IMR-90 (cell line): ENCODE results near the gene PLXNA1. TPM values are rescaled to one million over a fixed set of nuclear protein-coding genes. Genes with fewer than 3 reads are reported as not detected.

Experiments used
- ATAC-seq: fragments of 200-7000 bp; cut with Tn5 transposase; 2 replicates; pipeline ENCODE4 v1.9.1; 2020; ENCODE audit warnings: low read depth, mild to moderate bottlenecking, moderate library complexity
- BruUV-seq: library from RNA; stranded (reverse); fragments of 400-500 nt; replicated peaks from 2 replicates; lab custom pipeline; 2021; lab: Mats Ljungman, UMichigan
- CTCF ChIA-PET: fragments of 300-600 bp; formaldehyde crosslinking; extraction: SDS; loops from one replicate; lab custom pipeline; 2021; ENCODE audit warnings: antibody characterized with exemption; lab: Yijun Ruan, JAX
- POLR2A ChIA-PET: fragments of 300-600 bp; sonication (Branson Sonifier 250); formaldehyde crosslinking; loops from one replicate; lab custom pipeline; 2022; ENCODE audit warnings: antibody characterized with exemption; ENCODE audit not compliant: unreplicated experiment; lab: Charles Lee
- DNase-seq: peaks from one replicate; pipeline ENCODE4 v3.0.0; 2013
- H2AFZ ChIP-seq: replicated peaks from 2 replicates; pipeline ENCODE3; 2013; ENCODE audit warnings: low read length, mild to moderate bottlenecking; ENCODE audit not compliant: poor library complexity
- H2AK5ac ChIP-seq: 2 replicates; pipeline ENCODE4 v1.6.1; 2013; ENCODE audit warnings: low read depth, low read length, inconsistent platforms
- H2AK9ac ChIP-seq: replicated peaks from 2 replicates; pipeline ENCODE3; 2013; ENCODE audit warnings: mild to moderate bottlenecking, low read depth, low read length, moderate library complexity; ENCODE audit not compliant: poor library complexity
- H2BK120ac ChIP-seq: 2 replicates; pipeline ENCODE4 v1.6.1; 2013; ENCODE audit warnings: low read depth, low read length, inconsistent platforms
- H2BK15ac ChIP-seq: 3 replicates; pipeline ENCODE4 v1.6.1; 2013; ENCODE audit warnings: low read depth, low read length, inconsistent platforms
- H2BK20ac ChIP-seq: 2 replicates; pipeline ENCODE4 v1.6.1; 2013; ENCODE audit warnings: low read depth, mild to moderate bottlenecking, inconsistent platforms, low read length, moderate library complexity
- H2BK5ac ChIP-seq: 2 replicates; pipeline ENCODE4 v1.6.1; 2013; ENCODE audit warnings: mild to moderate bottlenecking, low read depth, low read length, inconsistent platforms; ENCODE audit not compliant: poor library complexity, severe bottlenecking
- H3K14ac ChIP-seq: replicated peaks from 2 replicates; pipeline ENCODE4 v1.6.1; 2013; ENCODE audit warnings: low read depth, low read length, inconsistent platforms
- H3K18ac ChIP-seq: 2 replicates; pipeline ENCODE4 v1.6.1; 2013; ENCODE audit warnings: low read depth, low read length, control low read depth
- H3K23ac ChIP-seq: 2 replicates; pipeline ENCODE4 v1.6.1; 2013; ENCODE audit warnings: low read depth, low read length, inconsistent platforms
- H3K27ac ChIP-seq: 2 replicates; pipeline ENCODE4 v1.5.1; 2013; ENCODE audit warnings: mild to moderate bottlenecking, control low read depth, low read length; ENCODE audit not compliant: insufficient read depth
- H3K27me3 ChIP-seq: 2 replicates; pipeline ENCODE4 v1.6.1; 2013; ENCODE audit warnings: low read length; ENCODE audit not compliant: control insufficient read depth, insufficient read depth
- H3K36me3 ChIP-seq: 2 replicates; pipeline ENCODE4 v1.6.1; 2013; ENCODE audit warnings: low read length, mixed read lengths; ENCODE audit not compliant: control insufficient read depth, insufficient read depth
- H3K4ac ChIP-seq: 2 replicates; pipeline ENCODE4 v1.6.1; 2013; ENCODE audit warnings: low read depth, low read length, inconsistent platforms
- H3K4me1 ChIP-seq: 2 replicates; pipeline ENCODE4 v1.6.1; 2013; ENCODE audit warnings: low read length, mixed read lengths; ENCODE audit not compliant: control insufficient read depth, insufficient read depth
- H3K4me2 ChIP-seq: 2 replicates; pipeline ENCODE4 v1.6.1; 2013; ENCODE audit warnings: low read depth, mild to moderate bottlenecking, control low read depth, low read length, moderate library complexity
- H3K4me3 ChIP-seq: 2 replicates; pipeline ENCODE4 v1.5.1; 2013; ENCODE audit warnings: low read depth, mild to moderate bottlenecking, control low read depth, low read length, moderate library complexity; ENCODE audit not compliant: insufficient read depth
- H3K56ac ChIP-seq: 2 replicates; pipeline ENCODE4 v1.6.1; 2013; ENCODE audit warnings: low read length, inconsistent platforms; ENCODE audit not compliant: insufficient read depth; ENCODE audit errors: extremely low read depth
- H3K79me1 ChIP-seq, 2 experiments: 2 replicates each; pipeline ENCODE4 v1.6.1; 2013; ENCODE audit warnings: low read length in 2 of 2, inconsistent platforms in 1 of 2, low read depth in 1 of 2
- H3K9ac ChIP-seq: 2 replicates; pipeline ENCODE4 v1.6.1; 2013; ENCODE audit warnings: low read depth, low read length, control low read depth
- H3K9me1 ChIP-seq: 2 replicates; pipeline ENCODE4 v1.6.1; 2013; ENCODE audit warnings: low read length, inconsistent platforms; ENCODE audit not compliant: insufficient read depth
- H3K9me3 ChIP-seq: 2 replicates; pipeline ENCODE4 v1.6.1; 2013; ENCODE audit warnings: low read length; ENCODE audit not compliant: control insufficient read depth, insufficient read depth
- H4K20me1 ChIP-seq: 2 replicates; pipeline ENCODE4 v1.6.1; 2013; ENCODE audit warnings: low read length, inconsistent platforms; ENCODE audit not compliant: insufficient read depth
- H4K5ac ChIP-seq: 2 replicates; pipeline ENCODE4 v1.6.1; 2013; ENCODE audit warnings: mild to moderate bottlenecking, low read depth, low read length, control low read depth
- H4K8ac ChIP-seq, 2 experiments: 2 replicates each; pipeline ENCODE4 v1.6.1; 2013; ENCODE audit warnings: low read depth in 2 of 2, low read length in 2 of 2, control low read depth in 1 of 2, inconsistent platforms in 1 of 2
- H4K91ac ChIP-seq: 2 replicates; pipeline ENCODE4 v1.6.1; 2013; ENCODE audit warnings: low read depth, low read length, inconsistent platforms; ENCODE audit not compliant: insufficient read depth
- CEBPB ChIP-seq: IDR thresholded peaks from 2 replicates; pipeline ENCODE4 v1.6.1; 2012; ENCODE audit warnings: low read depth, low read length, improper control_type of control experiment
- MAFK ChIP-seq: IDR thresholded peaks from 2 replicates; pipeline ENCODE4 v1.6.1; 2012; ENCODE audit warnings: low read depth, low read length, improper control_type of control experiment
- MAZ ChIP-seq: IDR thresholded peaks from 2 replicates; pipeline ENCODE4 v1.6.1; 2012; ENCODE audit warnings: low read depth, mild to moderate bottlenecking, low read length, improper control_type of control experiment, moderate library complexity, borderline replicate concordance
- RAD21 ChIP-seq: IDR thresholded peaks from 2 replicates; pipeline ENCODE4 v1.6.1; 2012; ENCODE audit warnings: low read length, improper control_type of control experiment
- RCOR1 ChIP-seq: IDR thresholded peaks from 2 replicates; pipeline ENCODE4 v1.6.1; 2012; ENCODE audit warnings: mild to moderate bottlenecking, low read length, improper control_type of control experiment; ENCODE audit not compliant: insufficient replicate concordance
- SMC3 ChIP-seq: fragments of 150-350 bp; IDR thresholded peaks from 2 replicates; pipeline ENCODE4 v1.6.1; 2016; ENCODE audit warnings: low read depth, mild to moderate bottlenecking, antibody characterized with exemption, low read length, moderate library complexity
- USF2 ChIP-seq: fragments of 150-350 bp; IDR thresholded peaks from 2 replicates; pipeline ENCODE4 v1.6.1; 2017; ENCODE audit warnings: mild to moderate bottlenecking, antibody characterized with exemption, low read length, low read depth
- WGBS, 2 experiments: methylation state at CpG; one replicate each; pipeline versions ENCODE4 v1.1.5 to v1.1.7; 2013; ENCODE audit warnings: missing lambda C conversion rate in 2 of 2; ENCODE audit not compliant: insufficient read length in 1 of 2; ENCODE audit errors: extremely low coverage in 2 of 2; 5-methylcytosine and 5-hydroxymethylcytosine counted together
- dilution Hi-C: fragments of 300-500 bp; cut with HindIII; formaldehyde crosslinking; loops from one replicate; pipeline ENCODE4 v1.14.3; 2018; ENCODE audit warnings: low sequenced_read_pairs; ENCODE audit not compliant: unreplicated experiment
- in situ Hi-C: fragments of 300-500 bp; cut with MboI; formaldehyde crosslinking; loops from 3 replicates; pipeline ENCODE4 v1.14.3; 2019; ENCODE audit warnings: low sequenced_read_pairs, inconsistent platforms, mixed read lengths
- intact Hi-C: fragments of 100-400 bp; cut with micrococcal nuclease; formaldehyde crosslinking; loops from 2 replicates; pipeline ENCODE4 v1.10.0; 2022
- polyA plus RNA-seq, 3 experiments: library from polyadenylated mRNA; depleted of rRNA; stranded (reverse); fragments of >200 nt; gene quantifications; 2 replicates each; pipeline ENCODE4 v1.2.3, GENCODE V29; 2012; ENCODE audit warnings: low replicate concordance in 1 of 3
- total RNA-seq: library from RNA; depleted of rRNA; stranded (reverse); fragments of >200 nt; gene quantifications from 2 replicates; pipeline ENCODE4 v1.2.3, GENCODE V29; 2012

The PLXNA1 gene
- total and polyA plus RNA-seq, 2 of the 4 experiments (the other 2 are of a cell fraction): 13.6 to 49.4 TPM

GRCh38 chr3:126961791-126962461 is 21.0 kb upstream of the PLXNA1 start:
- H2AFZ ChIP-seq: no peak overlapping the region
- dilution Hi-C loops (no loop called here), in situ Hi-C loops (no loop called here), intact Hi-C loops (loop anchor here (5.0 kb wide), 1 partner anchor 110 kb away; no protein-coding TSS in a partner anchor)
- H4K8ac ChIP-seq: no peak overlapping the region
- TF ChIP-seq RAD21 (no peak), MAZ (no peak), MAFK (no peak), CEBPB (no peak), SMC3 (no peak), RCOR1 (no peak), USF2 (no peak)
- DNase-seq (no peak), ATAC-seq (no peak)
- no peak overlapping the region for H3K18ac ChIP-seq
- H3K14ac ChIP-seq: no peak overlapping the region
- no peak overlapping the region for H2BK20ac ChIP-seq
- no peak overlapping the region for H2AK9ac ChIP-seq
- no peak overlapping the region for H3K23ac ChIP-seq
- 80% methylated on average over 3 of the region's 11 CpGs; no CpG with 5 or more reads in 1 of the 2 experiments for WGBS, 2 experiments
- no peak overlapping the region for H3K4me2 ChIP-seq
- H3K36me3 ChIP-seq: no peaks in the 10 kb centered on the region
- H2BK5ac ChIP-seq: no peak overlapping the region
- no peaks in the 10 kb centered on the region for H4K20me1 ChIP-seq
- no TSS peak for BruUV-seq
- H4K5ac ChIP-seq: no peak overlapping the region
- no peaks in the 10 kb centered on the region for H3K9me3 ChIP-seq
- H3K27me3 ChIP-seq: no peaks in the 10 kb centered on the region
- H3K4me1 ChIP-seq: peaks cover 15% of the 10 kb centered on the region; the same call in 1 of the 2 replicates
- H3K9me1 ChIP-seq: peaks cover 9% of the 10 kb centered on the region; the same call in 1 of the 2 replicates
- ChIA-PET POLR2A (no interaction called here), CTCF (interaction anchor here (1.6 kb wide), 1 partner anchor 209 kb away, joined by 4 read pairs; no protein-coding TSS in a partner anchor)
- H3K9ac ChIP-seq: no peak overlapping the region
- H2AK5ac ChIP-seq: no peak overlapping the region
- H2BK120ac ChIP-seq: no peak overlapping the region
- no peak overlapping the region for H4K91ac ChIP-seq
- H3K4me3 ChIP-seq: no peak overlapping the region
- H3K79me1 ChIP-seq: no peaks in the 10 kb centered on the region
- H3K56ac ChIP-seq: no peak overlapping the region
- no peak overlapping the region for H3K27ac ChIP-seq
- no peak overlapping the region for H3K4ac ChIP-seq
- no peak overlapping the region for H2BK15ac ChIP-seq
